H9 (cell line): ENCODE measurements around the gene LRRC45. TPM values are rescaled to one million over a fixed set of nuclear protein-coding genes. Genes with fewer than 3 reads are reported as not detected.

Experiments used
- DNase-seq: peaks from one replicate; pipeline ENCODE4 v3.0.0-alpha.2; 2017
- H2AFZ ChIP-seq: one replicate; pipeline ENCODE4 v1.6.1; 2013; ENCODE audit warnings: mild to moderate bottlenecking, low read length, control low read depth, moderate library complexity
- H2AK5ac ChIP-seq: 2 replicates; pipeline ENCODE4 v1.6.1; 2013; ENCODE audit warnings: low read length, control low read depth, mixed read lengths; ENCODE audit not compliant: insufficient read length
- H2BK120ac ChIP-seq: one replicate; pipeline ENCODE4 v1.6.1; 2013; ENCODE audit warnings: low read depth, mild to moderate bottlenecking, low read length, control low read depth, inconsistent platforms; ENCODE audit not compliant: poor library complexity, severe bottlenecking
- H2BK12ac ChIP-seq: 2 replicates; pipeline ENCODE4 v1.6.1; 2013; ENCODE audit warnings: low read length, control low read depth, mixed read lengths, low read depth; ENCODE audit not compliant: insufficient read length
- H2BK15ac ChIP-seq: 2 replicates; pipeline ENCODE4 v1.6.1; 2013; ENCODE audit warnings: low read depth, low read length, control low read depth
- H2BK20ac ChIP-seq: one replicate; pipeline ENCODE4 v1.6.1; 2013; ENCODE audit warnings: low read depth, mild to moderate bottlenecking, low read length, control low read depth, inconsistent platforms; ENCODE audit not compliant: poor library complexity, severe bottlenecking
- H2BK5ac ChIP-seq: 2 replicates; pipeline ENCODE4 v1.6.1; 2013; ENCODE audit warnings: low read length, control low read depth, mixed read lengths; ENCODE audit not compliant: insufficient read length
- H3K14ac ChIP-seq: 2 replicates; pipeline ENCODE4 v1.6.1; 2013; ENCODE audit warnings: low read length, control low read depth; ENCODE audit not compliant: insufficient read depth
- H3K18ac ChIP-seq: 2 replicates; pipeline ENCODE4 v1.6.1; 2013; ENCODE audit warnings: low read depth, mild to moderate bottlenecking, mixed read lengths, low read length, control low read depth; ENCODE audit not compliant: insufficient read length
- H3K23ac ChIP-seq: 2 replicates; pipeline ENCODE4 v1.6.1; 2013; ENCODE audit warnings: low read length, control low read depth, mixed read lengths, low read depth; ENCODE audit not compliant: insufficient read length
- H3K23me2 ChIP-seq: 2 replicates; pipeline ENCODE4 v1.6.1; 2013; ENCODE audit warnings: low read depth, mild to moderate bottlenecking, mixed read lengths, low read length, control low read depth; ENCODE audit not compliant: insufficient read length, poor library complexity, severe bottlenecking
- H3K27ac ChIP-seq: 2 replicates; pipeline ENCODE4 v1.5.1; 2013; ENCODE audit warnings: low read length, control low read depth, mixed read lengths, low read depth; ENCODE audit not compliant: insufficient read length
- H3K27me3 ChIP-seq: 2 replicates; pipeline ENCODE4 v1.6.1; 2013; ENCODE audit warnings: low read length, control low read depth, inconsistent platforms; ENCODE audit not compliant: insufficient read depth
- H3K4ac ChIP-seq: 2 replicates; pipeline ENCODE4 v1.6.1; 2013; ENCODE audit warnings: low read depth, mild to moderate bottlenecking, control low read depth, inconsistent platforms, low read length, moderate library complexity
- H3K4me1 ChIP-seq: 2 replicates; pipeline ENCODE4 v1.6.1; 2013; ENCODE audit warnings: low read length, control low read depth, inconsistent platforms; ENCODE audit not compliant: insufficient read depth
- H3K4me2 ChIP-seq: 2 replicates; pipeline ENCODE4 v1.6.1; 2013; ENCODE audit warnings: low read length, control low read depth, mixed read lengths; ENCODE audit not compliant: insufficient read length, insufficient read depth
- H3K56ac ChIP-seq: 2 replicates; pipeline ENCODE4 v1.6.1; 2013; ENCODE audit warnings: low read depth, mild to moderate bottlenecking, mixed read lengths, low read length, control low read depth; ENCODE audit not compliant: insufficient read length
- H3K79me1 ChIP-seq: 2 replicates; pipeline ENCODE4 v1.6.1; 2013; ENCODE audit warnings: low read depth, mild to moderate bottlenecking, moderate library complexity, low read length, control low read depth, inconsistent platforms; ENCODE audit not compliant: insufficient read depth, poor library complexity, severe bottlenecking
- H3K79me2 ChIP-seq: 2 replicates; pipeline ENCODE4 v1.6.1; 2013; ENCODE audit warnings: low read length, control low read depth, inconsistent platforms; ENCODE audit not compliant: insufficient read depth
- H3K9ac ChIP-seq: 2 replicates; pipeline ENCODE4 v1.6.1; 2013; ENCODE audit warnings: low read length, control low read depth, mixed read lengths; ENCODE audit not compliant: insufficient read length; ENCODE audit errors: extremely low read depth
- H3K9me3 ChIP-seq: one replicate; pipeline ENCODE4 v1.6.1; 2013; ENCODE audit warnings: low read depth, low read length, inconsistent platforms; ENCODE audit not compliant: control insufficient read depth
- H3T11ph ChIP-seq: one replicate; pipeline ENCODE4 v1.6.1; 2013; ENCODE audit warnings: mild to moderate bottlenecking, low read length, control low read depth, inconsistent platforms
- H4K20me1 ChIP-seq: one replicate; pipeline ENCODE4 v1.6.1; 2013; ENCODE audit not compliant: control insufficient read depth, insufficient read length, insufficient read depth
- H4K5ac ChIP-seq: 2 replicates; pipeline ENCODE4 v1.6.1; 2013; ENCODE audit warnings: low read depth, mild to moderate bottlenecking, mixed read lengths, low read length, control low read depth; ENCODE audit not compliant: insufficient read length
- H4K8ac ChIP-seq: replicated peaks from 2 replicates; pipeline ENCODE4 v1.6.1; 2013; ENCODE audit warnings: low read length, control low read depth, mixed read lengths, low read depth; ENCODE audit not compliant: insufficient read length
- H4K91ac ChIP-seq: 2 replicates; pipeline ENCODE4 v1.6.1; 2013; ENCODE audit warnings: low read depth, mild to moderate bottlenecking, moderate library complexity, mixed read lengths, low read length, control low read depth; ENCODE audit not compliant: insufficient read length
- H3K27ac Mint-ChIP-seq, 3 experiments: 2 replicates in 2 of 3; 3 replicates in 1 of 3; pipeline ENCODE4 v1.8.0; 2020 to 2021; ENCODE audit warnings: mixed read lengths in 3 of 3, mild to moderate bottlenecking in 1 of 3, moderate library complexity in 1 of 3
- H3K27me3 Mint-ChIP-seq: 2 replicates; pipeline ENCODE4 v1.8.0; 2021; ENCODE audit warnings: low read depth, mild to moderate bottlenecking, moderate library complexity, mixed read lengths
- H3K36me3 Mint-ChIP-seq, 3 experiments: 2 replicates in 2 of 3; 3 replicates in 1 of 3; pipeline ENCODE4 v1.8.0; 2020 to 2021; ENCODE audit warnings: low read depth in 3 of 3, mixed read lengths in 3 of 3; ENCODE audit not compliant: insufficient read depth in 1 of 3
- H3K4me1 Mint-ChIP-seq, 2 experiments: 2 replicates each; pipeline ENCODE4 v1.8.0; 2020; ENCODE audit warnings: mixed read lengths in 2 of 2
- H3K4me3 Mint-ChIP-seq, 2 experiments: 2 replicates in 1 of 2; 3 replicates in 1 of 2; pipeline ENCODE4 v1.8.0; 2020 to 2021; ENCODE audit warnings: mild to moderate bottlenecking in 2 of 2, mixed read lengths in 2 of 2, moderate library complexity in 1 of 2
- H3K9me3 Mint-ChIP-seq, 2 experiments: 2 replicates in 1 of 2; 3 replicates in 1 of 2; pipeline ENCODE4 v1.8.0; 2020; ENCODE audit warnings: mild to moderate bottlenecking in 2 of 2, mixed read lengths in 2 of 2, moderate library complexity in 1 of 2
- CTCF ChIP-seq: fragments of 200-600 bp; sonication (generic); conservative IDR thresholded peaks from 3 replicates; pipeline ENCODE4 v1.8.0; 2021; ENCODE audit warnings: antibody characterized with exemption, mild to moderate bottlenecking
- WGBS: extraction: QIAGEN DNeasy Blood & Tissue Kit; methylation state at CpG from one replicate; pipeline ENCODE4 v1.1.7; 2013; ENCODE audit warnings: missing lambda C conversion rate, low lambda C conversion rate, mixed read lengths; ENCODE audit not compliant: insufficient read length; ENCODE audit errors: extremely low coverage; 5-methylcytosine and 5-hydroxymethylcytosine counted together
- total RNA-seq: library from RNA; stranded (reverse); gene quantifications from 2 replicates; pipeline ENCODE4 v1.2.1, GENCODE V29; 2021

The LRRC45 gene
- total RNA-seq, 1 experiment from 2014 or later, result 28.7 TPM

- Histone ChIP-seq H3K23me2 (peaks cover 5% of the 10 kb centered on the region), H4K20me1 (no peaks in the 10 kb centered on the region), H3K79me1 (peaks cover 5% of the 10 kb centered on the region), H3K9me3 (no peaks in the 10 kb centered on the region), H3K4me2 (no peak overlapping the region), H2BK120ac (no peak overlapping the region), H3K4me1 (no peaks in the 10 kb centered on the region), H3K4ac (no peak overlapping the region), H3K14ac (no peak overlapping the region), H2AFZ (no peak overlapping the region), H3K27ac (no peak overlapping the region), H3K9ac (no peak overlapping the region), H4K5ac (no peak overlapping the region), H3K27me3 (no peaks in the 10 kb centered on the region), H2AK5ac (no peak overlapping the region), H3K18ac (no peak overlapping the region), H2BK20ac (no peak overlapping the region), H3K79me2 (no peaks in the 10 kb centered on the region), H4K8ac (no peak overlapping the region), H2BK5ac (no peak overlapping the region), H3K56ac (no peak overlapping the region), H2BK12ac (no peak overlapping the region), H2BK15ac (no peak overlapping the region), H3T11ph (no peak overlapping the region), H3K23ac (no peak overlapping the region), H4K91ac (no peak overlapping the region)
- H3K36me3 Mint-ChIP-seq, result peaks cover 2 to 8% (median 3%) of the 10 kb centered on the region in 3 experiments; a peak in 4 of 7 replicates
- no peak overlapping the region for H3K27ac Mint-ChIP-seq
- no peak overlapping the region for H3K4me3 Mint-ChIP-seq
- H3K9me3 Mint-ChIP-seq, result no peaks in the 10 kb centered on the region
- H3K27me3 Mint-ChIP-seq, result no peaks in the 10 kb centered on the region
- no peak for TF ChIP-seq CTCF
- H3K4me1 Mint-ChIP-seq, result peaks cover 7 to 12% of the 10 kb centered on the region in 2 experiments
- no peak for DNase-seq
- WGBS, result no CpG with 5 or more reads among the region's 13 CpGs
These were observed 5.4 kb upstream of the LRRC45 start for GRCh38 chr17:82017612-82018151.
